ENCODE results near the gene AMACR. TPM values are rescaled to one million over a fixed set of nuclear protein-coding genes. Genes with fewer than 3 reads are reported as not detected.
"Not testable (repeated sequence)": the region's sequence is repeated elsewhere in the genome, so short reads cannot be mapped to it uniquely, and the experiment has no call there.

Gene AMACR
- total RNA-seq, 1 donor from 2014 or later: 7.7 TPM

DNA sequence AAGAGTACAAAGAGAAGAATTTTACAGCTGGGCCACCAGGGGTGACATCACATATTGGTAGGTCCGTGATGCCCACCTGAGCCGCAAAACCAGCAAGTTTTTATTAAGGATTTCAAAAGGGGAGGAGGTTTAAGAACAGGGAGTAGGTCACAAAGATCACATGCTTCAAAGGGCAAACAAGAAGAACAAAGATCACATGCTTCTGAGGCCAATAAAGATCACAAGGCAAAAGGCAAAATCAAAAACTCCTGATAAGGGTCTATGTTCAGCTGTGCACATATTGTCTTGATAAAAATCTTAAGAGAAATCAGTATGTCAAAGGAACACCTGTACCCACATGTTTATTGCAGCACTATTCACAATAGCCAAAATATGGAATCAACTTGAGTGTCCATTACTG lies 2.3 kb upstream of the AMACR start:
- H3K27ac Mint-ChIP-seq; H3K36me3 Mint-ChIP-seq (ENCODE audit: low read depth); H3K9me3 Mint-ChIP-seq; H3K27me3 Mint-ChIP-seq; H3K4me3 Mint-ChIP-seq; intact Hi-C loops (cut with micrococcal nuclease): not testable (repeated sequence)
- peaks cover 29% of the 10 kb centered on the region for H3K4me1 Mint-ChIP-seq
- peak; percentile 44 for DNase-seq

GRCh38 chr5:34009610-34010009 lies 1.8 kb upstream of the AMACR start:
- intact Hi-C loops (cut with micrococcal nuclease): loop anchor here (5.0 kb wide), 1 partner anchor 908 kb away; the partner anchor contains the start of genes BRIX1 and RAD1
- Mint-ChIP-seq H3K4me3 (no peak overlapping the region), H3K27me3 (peaks cover 2% of the 10 kb centered on the region), H3K4me1 (peaks cover 27% of the 10 kb centered on the region), H3K27ac (peak overlapping the region; percentile 21), H3K36me3 (ENCODE audit: low read depth) (peaks cover 8% of the 10 kb centered on the region), H3K9me3 (peaks cover 10% of the 10 kb centered on the region)
- no peak for DNase-seq

GRCh38 chr5:34008802-34009201 lies 952 bp upstream of the AMACR start:
- intact Hi-C loops (cut with micrococcal nuclease): loop anchor here (1.0 to 5.0 kb wide), 3 partner anchors 13 to 908 kb away; partner anchors contain the start of genes BRIX1, RAD1 and TARS1
- no peak for DNase-seq
- Mint-ChIP-seq H3K4me3 (peak overlapping the region; percentile 88), H3K27me3 (peaks cover 2% of the 10 kb centered on the region), H3K27ac (peak overlapping the region; percentile 91), H3K36me3 (ENCODE audit: low read depth) (peaks cover 10% of the 10 kb centered on the region), H3K9me3 (peaks cover 7% of the 10 kb centered on the region), H3K4me1 (peaks cover 27% of the 10 kb centered on the region)

GRCh38 chr5:34007201-34007620 lies 639 bp downstream of the AMACR start:
- DNase-seq: no peak
- H3K27me3 Mint-ChIP-seq: peaks cover 2% of the 10 kb centered on the region
- H3K9me3 Mint-ChIP-seq: no peaks in the 10 kb centered on the region
- peak overlapping the region; percentile 88 for H3K4me3 Mint-ChIP-seq
- intact Hi-C loops (cut with micrococcal nuclease): loop anchor here (5.0 kb wide), 1 partner anchor 910 kb away; the partner anchor contains the start of genes BRIX1 and RAD1
- peak overlapping the region; percentile 91 for H3K27ac Mint-ChIP-seq
- H3K36me3 Mint-ChIP-seq (ENCODE audit: low read depth): peaks cover 17% of the 10 kb centered on the region
- H3K4me1 Mint-ChIP-seq: peaks cover 27% of the 10 kb centered on the region

DNA sequence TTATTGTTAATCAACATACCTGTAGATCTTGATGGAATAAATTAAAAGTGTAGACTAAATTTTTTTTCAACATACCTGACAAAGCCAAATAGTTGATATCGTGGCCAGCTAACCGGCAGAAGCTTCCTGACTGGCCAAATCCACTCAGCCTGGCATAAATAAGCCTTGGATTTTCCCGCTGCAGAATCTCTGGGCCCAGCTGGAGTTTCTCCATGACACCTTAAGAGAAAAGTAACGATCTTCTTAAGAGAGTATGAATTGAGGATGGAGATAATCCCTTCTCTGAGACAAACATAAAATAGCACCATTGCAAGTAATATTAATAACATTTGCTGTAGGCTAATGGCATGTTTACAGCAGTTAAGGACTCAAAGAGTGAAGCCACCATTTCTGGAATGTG lies 2.2 kb downstream of the AMACR start:
- Mint-ChIP-seq H3K4me1 (peaks cover 27% of the 10 kb centered on the region), H3K4me3 (no peak overlapping the region), H3K27me3 (peaks cover 2% of the 10 kb centered on the region), H3K27ac (no peak overlapping the region), H3K9me3 (no peaks in the 10 kb centered on the region), H3K36me3 (ENCODE audit: low read depth) (peaks cover 17% of the 10 kb centered on the region)
- DNase-seq: no peak
- intact Hi-C loops (cut with micrococcal nuclease): loop anchor here (1.0 to 5.0 kb wide), 2 partner anchors 7 to 912 kb away; partner anchors contain the start of genes BRIX1 and RAD1

- Mint-ChIP-seq H3K4me3 (no peak overlapping the region), H3K9me3 (no peaks in the 10 kb centered on the region), H3K27me3 (no peaks in the 10 kb centered on the region), H3K27ac (no peak overlapping the region), H3K4me1 (peaks cover 27% of the 10 kb centered on the region), H3K36me3 (ENCODE audit: low read depth) (peaks cover 17% of the 10 kb centered on the region)
- DNase-seq: no peak
- intact Hi-C loops (cut with micrococcal nuclease): loop anchor here (5.0 kb wide), 1 partner anchor 912 kb away; the partner anchor contains the start of genes BRIX1 and RAD1
Measured at GRCh38 chr5:34005211-34005610, 2.6 kb downstream of the AMACR start.

GRCh38 chr5:34003941-34004340 lies 3.9 kb downstream of the AMACR start:
- no peak for DNase-seq
- intact Hi-C loops (cut with micrococcal nuclease): no loop called here
- Mint-ChIP-seq H3K9me3 (no peaks in the 10 kb centered on the region), H3K27me3 (no peaks in the 10 kb centered on the region), H3K4me3 (no peak overlapping the region), H3K36me3 (ENCODE audit: low read depth) (peaks cover 17% of the 10 kb centered on the region), H3K27ac (no peak overlapping the region), H3K4me1 (peaks cover 21% of the 10 kb centered on the region)

GRCh38 chr5:34002629-34003328 lies 5.1 kb downstream of the AMACR start:
- peaks cover 17% of the 10 kb centered on the region for H3K36me3 Mint-ChIP-seq (ENCODE audit: low read depth)
- no peak overlapping the region for H3K4me3 Mint-ChIP-seq
- no peak for DNase-seq
- H3K27me3 Mint-ChIP-seq: no peaks in the 10 kb centered on the region
- H3K27ac Mint-ChIP-seq: no peak overlapping the region
- intact Hi-C loops (cut with micrococcal nuclease): no loop called here
- H3K9me3 Mint-ChIP-seq: no peaks in the 10 kb centered on the region
- peaks cover 15% of the 10 kb centered on the region for H3K4me1 Mint-ChIP-seq

- H3K9me3 Mint-ChIP-seq: no peaks in the 10 kb centered on the region
- peaks cover 13% of the 10 kb centered on the region for H3K4me1 Mint-ChIP-seq
- H3K27ac Mint-ChIP-seq: no peak overlapping the region
- peaks cover 23% of the 10 kb centered on the region for H3K36me3 Mint-ChIP-seq (ENCODE audit: low read depth)
- no peak for DNase-seq
- no peaks in the 10 kb centered on the region for H3K27me3 Mint-ChIP-seq
- no peak overlapping the region for H3K4me3 Mint-ChIP-seq
- intact Hi-C loops (cut with micrococcal nuclease): no loop called here
Measured at GRCh38 chr5:34001241-34001841, 6.5 kb downstream of the AMACR start.

DNA sequence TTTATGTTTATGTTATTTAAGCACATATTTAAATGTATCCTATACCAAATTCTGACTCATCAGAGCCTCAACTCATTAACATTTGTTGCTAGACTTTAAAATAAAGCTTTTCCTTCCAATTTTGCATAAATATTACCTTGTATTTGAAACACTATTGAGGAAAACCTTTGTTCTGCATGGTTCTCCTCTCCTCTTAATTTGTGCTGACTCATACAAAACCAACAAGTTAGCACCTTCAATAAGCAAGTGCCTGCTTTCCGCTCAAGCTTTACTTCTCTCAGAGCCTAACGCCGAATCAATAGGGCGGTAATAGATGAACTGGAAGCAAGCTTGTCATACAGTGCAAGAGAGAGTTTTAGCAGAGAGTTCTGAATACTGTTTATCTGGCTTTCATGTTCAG lies 7.9 kb downstream of the AMACR start:
- no peaks in the 10 kb centered on the region for H3K27me3 Mint-ChIP-seq
- H3K36me3 Mint-ChIP-seq (ENCODE audit: low read depth): peaks cover 17% of the 10 kb centered on the region
- peaks cover 11% of the 10 kb centered on the region for H3K4me1 Mint-ChIP-seq
- H3K27ac Mint-ChIP-seq: no peak overlapping the region
- intact Hi-C loops (cut with micrococcal nuclease): no loop called here
- no peak overlapping the region for H3K4me3 Mint-ChIP-seq
- H3K9me3 Mint-ChIP-seq: no peaks in the 10 kb centered on the region
- no peak for DNase-seq

GRCh38 chr5:33997331-33997983 lies 10.4 kb downstream of the AMACR start:
- DNase-seq: peak; percentile 79
- intact Hi-C loops (cut with micrococcal nuclease): no loop called here
- Mint-ChIP-seq H3K27me3 (no peaks in the 10 kb centered on the region), H3K36me3 (ENCODE audit: low read depth) (peaks cover 11% of the 10 kb centered on the region), H3K4me1 (peaks cover 21% of the 10 kb centered on the region), H3K27ac (no peak overlapping the region), H3K9me3 (no peaks in the 10 kb centered on the region), H3K4me3 (no peak overlapping the region)

DNA sequence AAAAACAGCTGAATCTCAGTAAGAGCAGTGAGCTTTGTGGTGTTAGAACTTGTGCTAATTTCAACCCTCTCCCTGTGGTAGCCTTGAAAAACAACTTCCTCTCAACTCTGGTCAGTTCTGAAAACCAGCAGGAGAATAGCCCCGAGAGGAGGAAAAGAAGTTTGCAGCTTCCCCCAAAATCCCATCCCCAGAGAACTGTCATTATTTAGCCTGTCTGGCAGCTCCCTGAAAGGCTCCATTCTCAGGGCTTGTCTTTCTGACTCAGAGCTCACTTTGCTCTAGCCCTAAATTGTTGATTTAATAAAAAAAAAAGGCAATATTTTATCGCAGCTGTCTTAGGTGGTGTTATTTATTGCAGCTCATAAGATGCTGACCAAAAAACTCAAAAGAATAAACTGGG lies 12.0 kb downstream of the AMACR start:
- no peaks in the 10 kb centered on the region for H3K27me3 Mint-ChIP-seq
- intact Hi-C loops (cut with micrococcal nuclease): no loop called here
- DNase-seq: no peak
- peaks cover 11% of the 10 kb centered on the region for H3K36me3 Mint-ChIP-seq (ENCODE audit: low read depth)
- H3K4me3 Mint-ChIP-seq: no peak overlapping the region
- H3K9me3 Mint-ChIP-seq: no peaks in the 10 kb centered on the region
- no peak overlapping the region for H3K27ac Mint-ChIP-seq
- peaks cover 21% of the 10 kb centered on the region for H3K4me1 Mint-ChIP-seq

DNA sequence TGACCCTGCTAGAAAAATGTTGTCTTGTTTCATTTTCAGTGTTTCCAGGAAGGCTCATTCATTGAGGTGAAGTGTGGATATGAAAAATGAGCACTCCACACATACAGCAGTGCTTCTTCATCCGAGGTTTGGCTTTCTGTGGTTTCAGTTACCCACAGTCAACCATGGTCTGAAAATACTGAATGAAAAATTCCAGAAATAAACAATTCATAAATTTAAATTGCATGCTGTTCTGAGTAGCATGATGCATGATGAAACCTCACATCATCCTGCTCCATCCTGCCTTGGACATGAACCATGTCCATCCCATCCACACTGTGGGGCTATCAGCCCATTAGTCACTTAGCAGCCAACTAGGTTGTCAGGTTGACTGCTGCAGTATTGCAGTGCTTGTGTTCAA lies 13.0 kb downstream of the AMACR start:
- H3K27ac Mint-ChIP-seq: peak overlapping the region; percentile 1
- DNase-seq: peak; percentile 65

GRCh38 chr5:33992864-33993263 lies 15.0 kb downstream of the AMACR start:
- intact Hi-C loops (cut with micrococcal nuclease): no loop called here
- no peak overlapping the region for H3K27ac Mint-ChIP-seq

More for the DNA sequence above, 13.0 kb downstream of the AMACR start:
- Mint-ChIP-seq H3K9me3 (no peaks in the 10 kb centered on the region), H3K36me3 (ENCODE audit: low read depth) (peaks cover 11% of the 10 kb centered on the region), H3K4me1 (peaks cover 21% of the 10 kb centered on the region), H3K4me3 (peak overlapping the region; percentile 1), H3K27me3 (no peaks in the 10 kb centered on the region)
- intact Hi-C loops (cut with micrococcal nuclease): no loop called here

More at GRCh38 chr5:33992864-33993263, 15.0 kb downstream of the AMACR start:
- Mint-ChIP-seq H3K9me3 (peaks cover 8% of the 10 kb centered on the region), H3K36me3 (ENCODE audit: low read depth) (peaks cover 27% of the 10 kb centered on the region), H3K4me1 (peaks cover 21% of the 10 kb centered on the region), H3K27me3 (no peaks in the 10 kb centered on the region), H3K4me3 (no peak overlapping the region)
- DNase-seq: no peak
